ENCODE results near the gene MYO16. TPM values are rescaled to one million over a fixed set of nuclear protein-coding genes. Genes with fewer than 3 reads are reported as not detected.

MYO16 gene
- total and polyA plus RNA-seq, 4 experiments from 2014 or later = 0.54 to 14.9 (median 6.3) TPM

DNA sequence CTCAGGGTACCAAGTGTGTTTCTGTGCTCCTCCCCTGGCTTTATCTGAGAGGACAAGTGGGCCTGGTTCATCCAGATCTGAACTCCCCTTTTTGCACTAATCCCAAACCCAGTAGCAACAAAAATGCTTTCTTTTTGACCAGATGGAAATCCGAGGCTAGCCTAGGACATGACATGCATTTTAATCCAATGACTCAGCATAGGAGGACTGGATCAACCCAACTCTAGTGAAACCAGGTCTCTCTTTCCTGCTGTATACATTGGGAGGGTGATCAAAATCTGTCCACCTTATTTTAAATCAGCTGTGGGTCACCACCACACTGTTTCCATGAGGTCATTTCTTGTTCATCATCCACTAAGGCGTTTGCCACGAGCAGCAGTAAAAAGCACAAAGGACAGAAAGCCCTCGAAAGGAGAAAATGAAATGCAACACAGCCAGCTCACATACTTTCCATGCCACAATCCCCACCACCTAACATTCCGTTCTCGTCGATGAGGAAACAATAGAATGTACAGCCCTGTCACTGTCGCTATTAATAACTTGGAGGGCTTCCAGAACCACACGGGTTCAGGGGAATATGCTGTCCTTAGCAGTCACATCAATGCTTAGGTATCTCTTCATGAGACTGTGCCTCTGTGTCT is 614.0 kb downstream of the MYO16 start:
- H3K4me3 Mint-ChIP-seq = no peak overlapping the region

DNA sequence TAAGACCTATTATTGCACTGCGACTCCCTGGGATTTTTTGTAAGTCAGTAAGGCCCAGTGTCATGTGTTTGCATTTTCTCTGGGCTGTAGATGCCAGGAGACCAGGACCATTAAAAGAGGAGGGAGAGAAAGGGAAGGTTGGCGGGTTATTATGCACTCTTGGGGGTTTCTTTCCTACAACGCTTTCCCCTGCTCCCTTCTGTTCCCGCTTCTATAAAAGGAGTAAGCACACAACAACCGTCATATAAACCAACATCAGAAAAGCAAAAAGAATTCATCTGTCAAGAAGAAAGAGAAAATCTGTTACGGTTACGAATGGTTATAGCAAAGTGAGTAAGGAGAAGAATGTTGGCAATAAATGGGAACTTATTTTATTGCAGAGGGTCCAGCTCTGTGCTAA is 615.2 kb downstream of the MYO16 start:
- no peaks in the 10 kb centered on the region for H3K36me3 Mint-ChIP-seq
- Histone ChIP-seq H3K4me1 (ENCODE audit: insufficient read depth, low read length) (no peaks in the 10 kb centered on the region), H3K27me3 (ENCODE audit: insufficient read depth, low read length) (no peaks in the 10 kb centered on the region), H3K4me3 (ENCODE audit: low read length in 2 of 2) (no peak overlapping the region), H3K9me3 (ENCODE audit: control insufficient read depth in 1 of 2, low read length in 2 of 2) (no peaks in the 10 kb centered on the region), H3K27ac (ENCODE audit: low read depth, low read length) (no peak overlapping the region), H3K36me3 (ENCODE audit: insufficient read depth, low read length) (no peaks in the 10 kb centered on the region)
- peaks cover 0 to 9% (median 5%) of the 10 kb centered on the region in 8 donors for H3K9me3 Mint-ChIP-seq
- DNase-seq = no peak
- POLR2A ChIA-PET (ENCODE audit: partially characterized antibody) = no interaction called here
- no peaks in the 10 kb centered on the region for H3K4me1 Mint-ChIP-seq
- intact Hi-C loops (cut with micrococcal nuclease) = no loop called here
- peaks cover 0 to 3% of the 10 kb centered on the region in 2 donors for H3K27me3 Mint-ChIP-seq
- no peak overlapping the region for H3K27ac Mint-ChIP-seq
- CTCF ChIA-PET (ENCODE audit: partially characterized antibody) = no interaction called here
- H3K4me3 Mint-ChIP-seq = no peak overlapping the region

More for the DNA sequence above, 614.0 kb downstream of the MYO16 start:
- Mint-ChIP-seq H3K27ac (no peak overlapping the region), H3K9me3 (peaks cover 0 to 6% (median 3%) of the 10 kb centered on the region in 8 donors), H3K4me1 (no peaks in the 10 kb centered on the region), H3K36me3 (no peaks in the 10 kb centered on the region), H3K27me3 (peaks cover 0 to 6% of the 10 kb centered on the region in 2 donors)
- Histone ChIP-seq H3K27me3 (ENCODE audit: insufficient read depth, low read length) (no peaks in the 10 kb centered on the region), H3K36me3 (ENCODE audit: insufficient read depth, low read length) (no peaks in the 10 kb centered on the region), H3K4me1 (ENCODE audit: insufficient read depth, low read length) (no peaks in the 10 kb centered on the region), H3K9me3 (ENCODE audit: control insufficient read depth in 1 of 2, low read length in 2 of 2) (no peaks in the 10 kb centered on the region), H3K4me3 (ENCODE audit: low read length in 2 of 2) (no peak overlapping the region), H3K27ac (ENCODE audit: low read depth, low read length) (no peak overlapping the region)
- DNase-seq = no peak
- ChIA-PET POLR2A (ENCODE audit: partially characterized antibody) (no interaction called here), CTCF (ENCODE audit: partially characterized antibody) (no interaction called here)
- intact Hi-C loops (cut with micrococcal nuclease) = no loop called here

DNA sequence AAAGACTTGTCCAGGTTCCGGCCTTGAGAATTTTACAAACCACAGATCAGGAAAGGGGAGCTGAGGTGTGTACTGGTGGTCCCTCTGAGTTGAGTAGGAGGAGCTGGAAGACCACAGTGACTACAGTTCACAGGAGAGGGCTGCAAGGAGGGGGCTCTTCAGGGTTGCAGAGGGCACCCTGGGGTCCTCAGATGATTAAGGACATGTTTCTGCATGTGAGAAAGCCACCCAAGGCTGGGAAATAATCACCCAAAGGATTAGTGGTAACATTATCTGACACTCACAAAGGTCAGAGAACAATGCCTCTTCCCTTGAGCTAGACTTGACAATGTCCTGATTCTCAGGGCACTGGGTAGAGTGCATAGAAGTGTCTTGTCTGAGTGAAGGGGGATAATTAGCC is 616.6 kb downstream of the MYO16 start:
- Histone ChIP-seq H3K27me3 (ENCODE audit: insufficient read depth, low read length) (no peaks in the 10 kb centered on the region), H3K9me3 (ENCODE audit: control insufficient read depth in 1 of 2, low read length in 2 of 2) (no peaks in the 10 kb centered on the region), H3K4me3 (ENCODE audit: low read length in 2 of 2) (no peak overlapping the region), H3K4me1 (ENCODE audit: insufficient read depth, low read length) (no peaks in the 10 kb centered on the region), H3K27ac (ENCODE audit: low read depth, low read length) (no peak overlapping the region), H3K36me3 (ENCODE audit: insufficient read depth, low read length) (no peaks in the 10 kb centered on the region)
- no peak for DNase-seq
- H3K27me3 Mint-ChIP-seq = peaks cover 0 to 3% of the 10 kb centered on the region in 2 donors
- no peak overlapping the region for H3K4me3 Mint-ChIP-seq
- peaks cover 0 to 9% (median 5%) of the 10 kb centered on the region in 8 donors for H3K9me3 Mint-ChIP-seq
- H3K4me1 Mint-ChIP-seq = no peaks in the 10 kb centered on the region
- no peak overlapping the region for H3K27ac Mint-ChIP-seq
- ChIA-PET CTCF (ENCODE audit: partially characterized antibody) (no interaction called here), POLR2A (ENCODE audit: partially characterized antibody) (no interaction called here)
- no peaks in the 10 kb centered on the region for H3K36me3 Mint-ChIP-seq
- intact Hi-C loops (cut with micrococcal nuclease) = no loop called here

DNA sequence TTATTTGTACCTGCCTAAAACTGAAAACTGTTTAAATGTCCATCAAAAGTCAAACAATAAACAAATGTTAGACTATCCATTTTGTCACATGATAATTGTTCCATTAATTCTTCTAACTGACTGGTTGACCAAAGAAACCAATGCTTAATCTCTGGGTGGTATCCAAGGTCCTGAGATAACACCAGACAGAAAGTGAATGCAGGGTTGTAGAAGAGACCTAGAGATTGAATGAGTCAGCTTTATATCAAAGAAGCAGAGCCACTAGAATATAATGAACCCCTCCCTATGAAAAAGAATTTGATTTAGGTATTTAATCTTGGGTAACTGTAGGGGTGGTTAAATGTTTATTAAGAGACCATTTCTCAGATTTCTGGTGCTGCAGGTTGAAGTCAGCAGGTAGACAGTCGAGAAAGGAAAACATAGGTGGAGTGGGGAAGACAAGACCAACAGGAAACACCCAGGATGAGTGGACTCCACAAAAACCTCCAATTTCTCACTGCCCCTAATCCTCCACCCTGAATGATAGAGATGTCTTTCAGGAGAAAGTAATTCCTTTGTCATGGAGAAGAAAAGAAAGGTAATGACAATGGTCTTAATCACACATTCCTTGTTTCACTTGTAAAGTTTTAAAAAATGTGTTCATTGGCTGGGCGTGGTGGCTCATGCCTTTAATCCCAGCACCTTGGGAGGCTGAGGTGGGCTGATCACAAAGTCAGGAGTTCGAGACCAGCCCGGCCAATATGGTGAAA is 620.5 kb downstream of the MYO16 start:
- POLR2A ChIA-PET (ENCODE audit: partially characterized antibody) = no interaction called here
- CTCF ChIA-PET (ENCODE audit: partially characterized antibody) = no interaction called here
- DNase-seq = no peak
- H3K27me3 Mint-ChIP-seq = no peaks in the 10 kb centered on the region
- H3K36me3 ChIP-seq (ENCODE audit: insufficient read depth, low read length) = no peaks in the 10 kb centered on the region
- intact Hi-C loops (cut with micrococcal nuclease) = no loop called here
- H3K4me1 ChIP-seq (ENCODE audit: insufficient read depth, low read length) = no peaks in the 10 kb centered on the region
- peaks cover 0 to 9% (median 6%) of the 10 kb centered on the region in 8 donors for H3K9me3 Mint-ChIP-seq
- no peak overlapping the region for H3K27ac ChIP-seq (ENCODE audit: low read depth, low read length)
- no peaks in the 10 kb centered on the region for H3K27me3 ChIP-seq (ENCODE audit: insufficient read depth, low read length)
- no peaks in the 10 kb centered on the region for H3K4me1 Mint-ChIP-seq
- H3K36me3 Mint-ChIP-seq = no peaks in the 10 kb centered on the region
- no peak overlapping the region for H3K4me3 ChIP-seq (ENCODE audit: low read length in 2 of 2)
- H3K9me3 ChIP-seq (ENCODE audit: control insufficient read depth in 1 of 2, low read length in 2 of 2) = no peaks in the 10 kb centered on the region
- no peak overlapping the region for H3K4me3 Mint-ChIP-seq
- H3K27ac Mint-ChIP-seq = no peak overlapping the region

DNA sequence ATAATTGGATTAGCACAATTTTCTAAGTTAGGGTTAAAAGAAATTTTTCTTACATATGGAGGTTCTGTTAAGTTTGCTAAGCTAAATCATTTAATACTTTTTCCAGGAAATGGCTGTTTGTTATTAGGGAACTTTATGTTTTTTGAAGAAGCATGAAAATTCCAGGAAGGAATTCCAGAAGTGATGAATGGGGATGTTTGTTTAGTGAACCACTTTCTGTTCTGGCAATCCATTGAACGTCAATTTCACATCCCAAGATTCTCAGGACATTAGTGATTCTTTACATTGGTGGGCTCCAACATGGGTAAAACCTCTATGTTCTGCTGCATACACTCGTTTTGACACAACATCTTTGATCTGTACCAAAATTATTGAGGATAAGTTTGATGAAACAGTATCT is 622.5 kb downstream of the MYO16 start:
- no peaks in the 10 kb centered on the region for H3K27me3 Mint-ChIP-seq
- H3K4me3 Mint-ChIP-seq = no peak overlapping the region
- DNase-seq = no peak
- peaks cover 0 to 14% (median 8%) of the 10 kb centered on the region in 8 donors for H3K9me3 Mint-ChIP-seq
- intact Hi-C loops (cut with micrococcal nuclease) = no loop called here
- ChIA-PET CTCF (ENCODE audit: partially characterized antibody) (no interaction called here), POLR2A (ENCODE audit: partially characterized antibody) (no interaction called here)
- H3K4me1 Mint-ChIP-seq = no peaks in the 10 kb centered on the region
- Histone ChIP-seq H3K4me1 (ENCODE audit: insufficient read depth, low read length) (no peaks in the 10 kb centered on the region), H3K4me3 (ENCODE audit: low read length in 2 of 2) (no peak overlapping the region), H3K9me3 (ENCODE audit: control insufficient read depth in 1 of 2, low read length in 2 of 2) (no peaks in the 10 kb centered on the region), H3K27ac (ENCODE audit: low read depth, low read length) (no peak overlapping the region), H3K36me3 (ENCODE audit: insufficient read depth, low read length) (no peaks in the 10 kb centered on the region), H3K27me3 (ENCODE audit: insufficient read depth, low read length) (no peaks in the 10 kb centered on the region)
- H3K36me3 Mint-ChIP-seq = no peaks in the 10 kb centered on the region
- no peak overlapping the region for H3K27ac Mint-ChIP-seq

DNA sequence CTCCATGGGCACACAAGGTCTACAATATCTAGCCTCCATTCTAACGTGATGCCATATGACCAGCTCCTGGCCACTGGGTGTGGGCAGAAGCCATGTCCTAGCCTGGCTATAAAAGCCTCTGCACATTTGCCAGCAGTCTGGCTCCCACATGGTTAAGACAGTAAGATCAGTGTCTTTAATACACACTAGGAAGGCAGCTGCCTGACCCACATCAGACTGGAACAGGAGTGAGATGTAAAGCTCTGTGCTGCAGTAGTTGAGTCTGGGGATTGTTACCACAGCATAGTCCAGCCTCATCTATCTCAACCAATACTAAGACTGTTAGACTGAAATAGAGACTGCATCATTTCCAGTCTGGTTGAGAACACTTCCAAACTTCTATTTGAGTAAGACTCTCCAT is 623.9 kb downstream of the MYO16 start:
- Mint-ChIP-seq H3K27me3 (no peaks in the 10 kb centered on the region), H3K9me3 (peaks cover 0 to 14% (median 5%) of the 10 kb centered on the region in 8 donors), H3K4me3 (no peak overlapping the region), H3K4me1 (no peaks in the 10 kb centered on the region), H3K27ac (no peak overlapping the region), H3K36me3 (no peaks in the 10 kb centered on the region)
- no peak for DNase-seq
- CTCF ChIA-PET (ENCODE audit: partially characterized antibody) = no interaction called here
- H3K27me3 ChIP-seq (ENCODE audit: insufficient read depth, low read length) = no peaks in the 10 kb centered on the region
- no peak overlapping the region for H3K4me3 ChIP-seq (ENCODE audit: low read length in 2 of 2)
- intact Hi-C loops (cut with micrococcal nuclease) = no loop called here
- H3K9me3 ChIP-seq (ENCODE audit: control insufficient read depth in 1 of 2, low read length in 2 of 2) = no peaks in the 10 kb centered on the region
- no peak overlapping the region for H3K27ac ChIP-seq (ENCODE audit: low read depth, low read length)
- POLR2A ChIA-PET (ENCODE audit: partially characterized antibody) = no interaction called here
- no peaks in the 10 kb centered on the region for H3K36me3 ChIP-seq (ENCODE audit: insufficient read depth, low read length)
- no peaks in the 10 kb centered on the region for H3K4me1 ChIP-seq (ENCODE audit: insufficient read depth, low read length)

DNA sequence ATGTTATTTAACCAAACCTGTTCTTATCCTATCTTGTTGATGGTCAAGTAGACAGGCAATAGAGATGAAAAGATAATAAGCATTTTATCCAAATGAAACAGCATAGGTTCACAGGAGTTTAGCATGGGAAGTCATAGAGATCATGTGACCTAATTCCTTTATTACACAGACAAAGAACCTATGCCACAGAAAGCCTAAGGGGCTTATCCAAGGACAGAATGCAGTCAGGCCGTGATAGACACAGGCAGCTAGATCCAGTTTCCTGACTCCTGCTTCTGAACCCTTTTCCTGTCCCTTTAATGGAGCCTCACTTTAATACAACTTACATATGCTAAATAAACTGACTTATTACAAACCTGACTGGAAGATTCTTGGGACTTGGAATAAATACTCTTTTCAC is 624.9 kb downstream of the MYO16 start:
- Histone ChIP-seq H3K27me3 (ENCODE audit: insufficient read depth, low read length) (no peaks in the 10 kb centered on the region), H3K27ac (ENCODE audit: low read depth, low read length) (no peak overlapping the region), H3K4me3 (ENCODE audit: low read length in 2 of 2) (no peak overlapping the region), H3K4me1 (ENCODE audit: insufficient read depth, low read length) (no peaks in the 10 kb centered on the region), H3K9me3 (ENCODE audit: control insufficient read depth in 1 of 2, low read length in 2 of 2) (no peaks in the 10 kb centered on the region), H3K36me3 (ENCODE audit: insufficient read depth, low read length) (no peaks in the 10 kb centered on the region)
- no peaks in the 10 kb centered on the region for H3K4me1 Mint-ChIP-seq
- peaks cover 0 to 16% (median 6%) of the 10 kb centered on the region in 8 donors for H3K9me3 Mint-ChIP-seq
- DNase-seq = no peak
- POLR2A ChIA-PET (ENCODE audit: partially characterized antibody) = no interaction called here
- CTCF ChIA-PET (ENCODE audit: partially characterized antibody) = no interaction called here
- H3K27ac Mint-ChIP-seq = no peak overlapping the region
- intact Hi-C loops (cut with micrococcal nuclease) = no loop called here
- H3K4me3 Mint-ChIP-seq = no peak overlapping the region
- H3K27me3 Mint-ChIP-seq = no peaks in the 10 kb centered on the region
- no peaks in the 10 kb centered on the region for H3K36me3 Mint-ChIP-seq

Data from CD4-positive, alpha-beta memory T cell (primary cell).